Kidney glomerular epithelial cell (primary cell): ENCODE results near the gene KIAA1755.
A peak's percentile ranks its signal among the peaks of the same experiment; 100 is the strongest.
"Not testable (repeated sequence)": the region's sequence is repeated elsewhere in the genome, so short reads cannot be mapped to it uniquely, and the experiment has no call there.

Source experiments
- DNase-seq: peaks from one replicate; lab custom pipeline; 2025; lab: John Stamatoyannopoulos, UW

Gene KIAA1755

GRCh38 chr20:38266426-38266825 lies 5.9 kb upstream of the KIAA1755 start:
- DNase-seq: no peak

GRCh38 chr20:38262931-38263330 lies 2.4 kb upstream of the KIAA1755 start:
- DNase-seq: no peak

GRCh38 chr20:38261054-38261390 lies 487 bp upstream of the KIAA1755 start:
- DNase-seq: no peak

- no peak for DNase-seq
Measured at GRCh38 chr20:38260025-38260377, 534 bp downstream of the KIAA1755 start.

- DNase-seq: no peak
Measured at GRCh38 chr20:38258545-38259215, 1.9 kb downstream of the KIAA1755 start.

- no peak for DNase-seq
Measured at GRCh38 chr20:38256966-38257365, 3.6 kb downstream of the KIAA1755 start.

- DNase-seq: no peak
Measured at GRCh38 chr20:38256021-38256420, 4.5 kb downstream of the KIAA1755 start.

GRCh38 chr20:38255393-38255792 lies 5.1 kb downstream of the KIAA1755 start:
- DNase-seq: peak; percentile 9

GRCh38 chr20:38254621-38255020 lies 5.9 kb downstream of the KIAA1755 start:
- DNase-seq: not testable (repeated sequence)

- DNase-seq: no peak
Measured at GRCh38 chr20:38253571-38253970, 7.0 kb downstream of the KIAA1755 start.

GRCh38 chr20:38252292-38253288 lies 7.9 kb downstream of the KIAA1755 start:
- DNase-seq: no peak

GRCh38 chr20:38251441-38251840 lies 9.1 kb downstream of the KIAA1755 start:
- DNase-seq: not testable (repeated sequence)

- DNase-seq: no peak
Measured at GRCh38 chr20:38250609-38251008, 9.9 kb downstream of the KIAA1755 start.

- DNase-seq: no peak
Measured at GRCh38 chr20:38249536-38250310, 10.8 kb downstream of the KIAA1755 start.

- DNase-seq: no peak
Measured at GRCh38 chr20:38248133-38248532, 12.4 kb downstream of the KIAA1755 start.

GRCh38 chr20:38247725-38248124 lies 12.8 kb downstream of the KIAA1755 start:
- not testable (repeated sequence) for DNase-seq

- no peak for DNase-seq
Measured at GRCh38 chr20:38247166-38247509, 13.4 kb downstream of the KIAA1755 start.

GRCh38 chr20:38246357-38247165 lies 14.0 kb downstream of the KIAA1755 start:
- DNase-seq: no peak

- no peak for DNase-seq
Measured at GRCh38 chr20:38245753-38246152, 14.8 kb downstream of the KIAA1755 start.

GRCh38 chr20:38243709-38244020 lies 16.9 kb downstream of the KIAA1755 start:
- DNase-seq: no peak

GRCh38 chr20:38242848-38243708 lies 17.5 kb downstream of the KIAA1755 start:
- no peak for DNase-seq
